ENCODE data around the gene KNOP1.

DNA sequence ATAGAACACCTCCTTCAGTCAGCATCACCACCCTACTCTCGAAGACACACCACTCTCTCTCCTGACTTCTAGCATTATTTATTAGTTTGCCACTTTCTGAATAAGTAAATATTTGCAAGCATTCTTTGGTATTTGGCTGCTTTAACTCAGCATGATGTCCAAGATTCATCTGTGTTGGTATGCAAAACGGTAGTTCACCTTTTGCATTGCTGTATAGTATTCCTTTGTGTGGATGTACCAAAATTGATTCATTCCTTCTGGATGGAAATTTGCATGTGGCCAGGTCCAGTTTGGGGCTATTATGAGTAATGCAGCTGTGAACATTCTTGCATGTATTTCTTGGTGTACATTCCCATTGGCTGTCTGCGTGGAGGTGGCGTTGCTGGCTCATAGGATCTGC, 32.9 kb downstream of the KNOP1 start:
- TF ChIP-seq CTCF (IDR thresholded peaks at IDR 0.05), result no peak
- TF ChIP-seq ZFX (IDR thresholded peaks at IDR 0.05; ENCODE audit: borderline replicate concordance), result no peak

All from 22Rv1 (cell line).